ENCODE results near the gene DCAF6.

GRCh38 chr1:168054117-168054516 is 117.6 kb downstream of the DCAF6 start:
- TF ChIP-seq POLR2AphosphoS5 (IDR thresholded peaks at IDR 0.05; ENCODE audit: low read depth, low read length): no peak
- no peak for TF ChIP-seq TAF1 (IDR thresholded peaks at IDR 0.05; ENCODE audit: borderline replicate concordance, insufficient read depth, low read length)
- no peak for TF ChIP-seq REST (IDR thresholded peaks at IDR 0.05; ENCODE audit: insufficient read depth in 1 of 2, low read depth in 2 of 2, low read length in 2 of 2)
- no peak for TF ChIP-seq SIN3A (IDR thresholded peaks at IDR 0.05; ENCODE audit: borderline replicate concordance, insufficient read depth, low read length)

Measured in PFSK-1 (cell line).